Upper lobe of left lung (tissue), 6 donors: ENCODE measurements around the gene ROGDI. TPM values are rescaled to one million over a fixed set of nuclear protein-coding genes. Genes with fewer than 3 reads are reported as not detected.

Experiments used
- ATAC-seq, 2 donors: fragments of 200-7000 bp; cut with Tn5 transposase; one replicate each; pipeline ENCODE4 v1.9.1; 2022; ENCODE audit warnings: mild to moderate bottlenecking in 2 of 2, moderate library complexity in 2 of 2; ENCODE audit not compliant: low FRiP score in 2 of 2
- DNase-seq, 2 donors: peaks; one replicate each; pipeline ENCODE4 v3.0.0-alpha.2; 2019 to 2020
- H3K27ac ChIP-seq, 4 donors: fragments of 200-600 bp; sonication (generic); one replicate each; pipeline ENCODE4 v1.5.1; 2016 to 2019
- H3K27me3 ChIP-seq, 4 donors: fragments of 200-600 bp; sonication (generic); one replicate each; pipeline ENCODE4 v1.5.1; 2017 to 2019
- H3K36me3 ChIP-seq, 4 donors: fragments of 200-600 bp; sonication (generic); one replicate each; pipeline ENCODE4 v1.5.1; 2016 to 2019
- H3K4me1 ChIP-seq, 4 donors: fragments of 200-600 bp; sonication (generic); one replicate each; pipeline ENCODE4 v1.5.1; 2018 to 2019
- H3K4me3 ChIP-seq, 4 donors: fragments of 200-600 bp; sonication (generic); one replicate each; pipeline ENCODE4 v1.5.1; 2017 to 2019; ENCODE audit warnings: mild to moderate bottlenecking in 2 of 4, moderate library complexity in 1 of 4
- H3K9me3 ChIP-seq, 4 donors: fragments of 200-600 bp; sonication (generic); one replicate each; pipeline ENCODE4 v1.5.1; 2018 to 2019
- CTCF ChIP-seq, 6 experiments: fragments of 450-650 bp in 4 of 6; fragments of 200-600 bp in 2 of 6; sonication (generic) in 2 of 6; IDR thresholded peaks; one replicate each; pipeline ENCODE4 v1.5.1; 2016 to 2019; ENCODE audit warnings: antibody characterized with exemption in 6 of 6
- EP300 ChIP-seq, 4 donors: sonication (generic); formaldehyde crosslinking; IDR thresholded peaks; one replicate each; pipeline ENCODE4 v1.5.1; 2017; ENCODE audit warnings: antibody characterized with exemption in 4 of 4, control low read depth in 2 of 4
- POLR2A ChIP-seq, 4 donors: fragments of 450-650 bp; IDR thresholded peaks; one replicate each; pipeline ENCODE4 v1.5.1; 2016 to 2017; ENCODE audit warnings: antibody characterized with exemption in 4 of 4, mild to moderate bottlenecking in 2 of 4
- POLR2AphosphoS5 ChIP-seq, 2 donors: sonication (generic); formaldehyde crosslinking; IDR thresholded peaks; one replicate each; pipeline ENCODE4 v1.5.1; 2017; ENCODE audit warnings: antibody characterized with exemption in 2 of 2
- WGBS, 2 donors: methylation state at CpG; one replicate each; pipeline ENCODE4 v1.1.5; 2017 to 2018; 5-methylcytosine and 5-hydroxymethylcytosine counted together
- total RNA-seq, 6 donors: library from RNA; depleted of rRNA in 4 of 6; stranded (reverse); fragments of >200 nt in 4 of 6; gene quantifications; one replicate each; pipeline versions ENCODE4 v1.1.0 to v1.2.1, GENCODE V29; 2016 to 2021
- donor health status: DM: no; HTN: no; CAD: no; lungs with moderate emphysema.
- donor health status: DM: no; HTN: yes; CAD: no; lungs with severe emphysema.

Gene ROGDI
- 10 to 100 TPM; 19.2 to 59.7 (median 33.1) TPM for total RNA-seq

- Histone ChIP-seq H3K9me3 (no peaks in the 10 kb centered on the region), H3K4me3 (peak within 1 kb of the TSS; percentile 51 to 94 (median 90)), H3K27ac (peak within 1 kb of the TSS; percentile 76 to 92 (median 82)), H3K27me3 (no peaks in the 10 kb centered on the region), H3K4me1 (peaks cover 15 to 37% (median 26%) of the 10 kb centered on the region in 4 donors), H3K36me3 (peaks cover 0 to 44% (median 31%) of the 10 kb centered on the region in 4 donors)
- TF ChIP-seq POLR2A (IDR thresholded peaks at IDR 0.05) (peak in 1 of 4 donors; percentile 61), POLR2AphosphoS5 (IDR thresholded peaks at IDR 0.05) (peak in 1 of 2 donors; percentile 30), EP300 (IDR thresholded peaks at IDR 0.05) (no peak), CTCF (IDR thresholded peaks at IDR 0.05) (no peak)
- WGBS, 2 donors: 0 to 1% methylated on average over 3 to 40 of the region's 70 CpGs
- peak; percentile 42 to 84 for ATAC-seq
- DNase-seq: peak; percentile 95 to 96
These were observed at the start of gene ROGDI for GRCh38 chr16:4801962-4802658. ROGDI (minus strand) TSS chr16:4802633; CDS start chr16:4802571, 62 bp downstream.

GRCh38 chr16:4850211-4850610, 47.8 kb upstream of the ROGDI start:
- peaks cover 49 to 60% (median 55%) of the 10 kb centered on the region in 4 donors for H3K4me1 ChIP-seq
- H3K4me3 ChIP-seq: no peak overlapping the region
- no peaks in the 10 kb centered on the region for H3K27me3 ChIP-seq
- no peak for ATAC-seq
- no peaks in the 10 kb centered on the region for H3K9me3 ChIP-seq
- WGBS, 2 donors: 80 to 88% methylated on average over 3 of the region's 3 CpGs
- TF ChIP-seq POLR2AphosphoS5 (IDR thresholded peaks at IDR 0.05): no peak
- TF ChIP-seq CTCF (IDR thresholded peaks at IDR 0.05): no peak
- no peak for TF ChIP-seq POLR2A (IDR thresholded peaks at IDR 0.05)
- TF ChIP-seq EP300 (IDR thresholded peaks at IDR 0.05): no peak
- H3K36me3 ChIP-seq: peaks cover 8 to 27% (median 17%) of the 10 kb centered on the region in 4 donors
- DNase-seq: no peak
- peak overlapping the region in 1 of 4 donors; percentile 25 for H3K27ac ChIP-seq

- peak; percentile 70 to 92 for DNase-seq
- peaks cover 18 to 25% (median 22%) of the 10 kb centered on the region in 4 donors for H3K36me3 ChIP-seq
- no peaks in the 10 kb centered on the region for H3K27me3 ChIP-seq
- WGBS, 2 donors: 0% methylated on average over 31 to 42 of the region's 83 CpGs
- ATAC-seq: peak in 1 of 2 donors; percentile 41
- TF ChIP-seq CTCF (IDR thresholded peaks at IDR 0.05) (peak in 2 of 6 experiments; percentile 10 to 20), POLR2A (IDR thresholded peaks at IDR 0.05) (no peak)
- H3K4me3 ChIP-seq: peak overlapping the region; percentile 65 to 94 (median 86)
- no peaks in the 10 kb centered on the region for H3K9me3 ChIP-seq
- H3K27ac ChIP-seq: peak overlapping the region; percentile 94 to 99 (median 98)
- H3K4me1 ChIP-seq: peaks cover 52 to 67% (median 57%) of the 10 kb centered on the region in 4 donors
These were observed 45.5 kb upstream of the ROGDI start for GRCh38 chr16:4847774-4848587.

- peaks cover 50 to 58% (median 53%) of the 10 kb centered on the region in 4 donors for H3K4me1 ChIP-seq
- ATAC-seq: peak; percentile 96 to 97
- WGBS, 2 donors: 0 to 1% methylated on average over 13 to 17 of the region's 126 CpGs
- no peaks in the 10 kb centered on the region for H3K27me3 ChIP-seq
- H3K36me3 ChIP-seq: peaks cover 21 to 32% (median 27%) of the 10 kb centered on the region in 4 donors
- H3K4me3 ChIP-seq: peak within 1 kb of the TSS; percentile 65 to 100 (median 92)
- peak within 1 kb of the TSS; percentile 94 to 99 (median 98) for H3K27ac ChIP-seq
- peak; percentile 99 to 100 for DNase-seq
- H3K9me3 ChIP-seq: no peaks in the 10 kb centered on the region
- peak in 1 of 4 donors; percentile 19 for TF ChIP-seq EP300 (IDR thresholded peaks at IDR 0.05)
- TF ChIP-seq CTCF (IDR thresholded peaks at IDR 0.05): peak in 1 of 6 experiments; percentile 33
- peak; percentile 79 to 92 for TF ChIP-seq POLR2AphosphoS5 (IDR thresholded peaks at IDR 0.05)
- peak; percentile 59 to 93 (median 84) for TF ChIP-seq POLR2A (IDR thresholded peaks at IDR 0.05)
These were observed 44.7 kb upstream of the ROGDI start, which contains the start of the genes GLYR1 and UBN1 for GRCh38 chr16:4846901-4847773. GLYR1 (minus strand) TSS chr16:4847288; CDS start chr16:4847265, 23 bp downstream. UBN1 (plus strand) TSS chr16:4847481; CDS start chr16:4852918, 5,437 bp downstream.
